ENCODE results near the gene POLE.

The POLE gene

DNA sequence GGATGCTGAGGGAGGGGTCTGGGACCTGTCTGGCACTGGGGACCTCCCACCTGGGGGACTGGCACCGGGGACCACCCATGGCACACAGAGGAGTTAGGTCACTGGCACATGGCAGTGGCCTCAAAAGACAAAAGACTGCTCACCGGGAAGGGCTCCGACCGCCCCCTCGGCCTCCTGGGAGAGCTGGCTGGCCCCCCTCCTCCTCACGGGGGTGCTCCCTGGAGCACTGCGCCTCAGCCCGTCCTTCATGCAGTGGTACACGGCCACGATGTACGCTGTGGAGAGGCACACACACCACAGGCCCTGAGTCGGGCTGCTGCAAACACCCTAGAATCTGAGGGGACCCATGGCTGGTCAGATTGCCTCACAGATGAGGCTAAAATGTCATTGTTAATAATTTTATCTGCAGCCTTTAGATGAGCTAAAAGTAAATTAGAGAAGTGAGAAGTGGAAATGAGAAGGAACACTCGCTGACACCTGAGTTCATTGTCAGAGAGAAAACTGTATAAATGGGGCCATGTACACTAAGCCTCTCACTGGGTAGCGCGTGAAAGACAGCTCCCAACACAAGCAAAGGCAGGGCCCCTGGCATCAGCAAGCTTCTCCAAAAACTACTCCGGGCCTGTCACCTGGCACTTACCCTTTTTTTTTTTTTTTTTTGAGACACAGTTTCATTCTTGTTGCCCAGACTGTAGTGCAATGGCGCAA, 54.5 kb downstream of the POLE start:
- no peak for DNase-seq (ENCODE audit: low read depth in 2 of 2)

DNA sequence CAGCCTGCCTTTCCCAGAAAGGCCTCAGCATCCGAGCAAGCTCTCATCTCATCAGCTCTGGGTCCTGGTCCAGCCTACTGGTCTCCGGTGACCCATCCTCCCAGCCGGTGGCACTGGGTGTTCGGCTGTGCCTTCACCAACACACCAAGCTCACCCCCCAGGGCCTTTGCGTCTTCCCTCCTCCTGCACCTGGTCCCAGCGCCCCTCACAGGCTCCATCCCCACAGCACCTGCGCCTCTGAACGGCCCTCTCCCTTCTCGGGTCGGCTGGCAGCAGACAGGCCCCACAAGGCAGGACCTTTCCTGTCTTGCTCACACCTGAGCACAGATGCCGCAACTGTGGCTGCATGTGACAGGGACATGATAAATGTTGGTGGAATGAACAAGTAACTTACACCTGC, 55.5 kb downstream of the POLE start:
- DNase-seq (ENCODE audit: low read depth in 2 of 2): no peak

DNA sequence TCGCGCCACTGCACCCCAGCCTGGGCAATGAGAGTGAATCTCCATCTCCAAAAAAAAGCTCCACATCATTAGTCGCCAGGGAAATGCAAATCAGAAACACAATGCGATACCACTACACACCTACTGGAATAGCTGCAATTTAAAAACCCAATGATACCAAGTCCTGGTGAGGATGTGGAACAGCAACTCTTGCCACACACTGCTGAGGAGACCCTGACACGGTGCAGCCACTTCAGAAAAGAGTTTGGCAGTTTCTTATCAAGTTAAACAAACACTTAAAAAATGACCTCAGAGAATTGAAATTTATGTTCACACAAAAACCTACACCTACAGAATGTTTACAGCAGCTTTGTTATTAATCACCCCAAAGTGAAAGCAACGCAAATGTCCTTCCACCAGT, 56.5 kb downstream of the POLE start:
- no peak for DNase-seq (ENCODE audit: low read depth in 2 of 2)

DNA sequence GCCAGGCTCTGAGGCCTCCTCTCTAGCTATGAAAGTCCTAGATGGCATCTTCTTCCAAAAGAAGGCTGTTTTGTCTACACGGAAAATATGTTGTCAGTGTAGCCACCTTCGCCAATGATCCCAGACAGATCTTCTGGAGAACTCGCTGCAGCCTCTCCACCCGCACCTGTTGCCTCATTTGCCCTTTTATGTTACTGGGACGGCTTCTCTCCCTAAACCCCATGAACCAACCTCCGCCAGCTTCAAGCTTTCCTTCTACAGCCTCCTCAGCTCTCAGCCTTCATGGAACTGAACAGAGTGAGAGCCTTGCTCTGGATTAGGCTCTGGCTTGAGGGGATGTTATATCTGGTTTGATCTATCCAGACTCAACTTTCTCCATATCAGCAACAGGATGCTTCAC, 57.8 kb downstream of the POLE start:
- no peak for DNase-seq (ENCODE audit: low read depth in 2 of 2)

DNA sequence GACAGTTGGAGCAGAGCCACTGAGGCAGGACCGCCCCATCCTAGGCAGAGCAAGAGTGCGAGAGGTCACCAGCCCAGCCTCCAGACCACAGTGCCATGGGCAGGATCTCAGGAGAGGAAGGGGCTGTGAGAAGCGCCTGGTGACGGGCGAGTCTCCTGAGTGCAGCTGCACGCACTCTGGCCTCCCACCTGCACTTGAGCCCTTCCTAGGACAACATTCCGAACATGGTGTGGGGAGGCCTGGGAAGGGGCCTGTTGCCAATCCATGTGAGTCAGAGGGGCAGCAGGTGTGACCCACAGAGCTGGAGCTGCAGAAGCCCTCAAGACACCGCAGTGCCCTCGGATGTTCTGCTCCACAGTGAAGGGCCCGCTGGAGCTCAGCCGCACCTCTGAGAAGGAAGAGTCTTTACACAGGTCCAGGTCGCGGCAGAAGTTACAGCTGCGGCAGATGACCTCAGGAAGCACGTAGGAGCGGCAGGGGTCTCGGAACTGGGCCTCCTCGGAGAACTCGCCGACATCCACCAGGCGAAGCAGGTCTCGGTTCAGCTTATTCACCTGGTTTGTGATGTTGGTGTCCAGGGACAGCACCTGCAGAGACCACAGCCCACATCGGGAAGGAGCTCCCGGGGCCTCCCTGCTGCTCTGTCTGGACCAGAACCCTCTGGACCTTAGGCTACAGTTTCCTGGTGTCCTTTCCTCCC, 61.3 kb downstream of the POLE start:
- DNase-seq (ENCODE audit: low read depth in 2 of 2): no peak

DNA sequence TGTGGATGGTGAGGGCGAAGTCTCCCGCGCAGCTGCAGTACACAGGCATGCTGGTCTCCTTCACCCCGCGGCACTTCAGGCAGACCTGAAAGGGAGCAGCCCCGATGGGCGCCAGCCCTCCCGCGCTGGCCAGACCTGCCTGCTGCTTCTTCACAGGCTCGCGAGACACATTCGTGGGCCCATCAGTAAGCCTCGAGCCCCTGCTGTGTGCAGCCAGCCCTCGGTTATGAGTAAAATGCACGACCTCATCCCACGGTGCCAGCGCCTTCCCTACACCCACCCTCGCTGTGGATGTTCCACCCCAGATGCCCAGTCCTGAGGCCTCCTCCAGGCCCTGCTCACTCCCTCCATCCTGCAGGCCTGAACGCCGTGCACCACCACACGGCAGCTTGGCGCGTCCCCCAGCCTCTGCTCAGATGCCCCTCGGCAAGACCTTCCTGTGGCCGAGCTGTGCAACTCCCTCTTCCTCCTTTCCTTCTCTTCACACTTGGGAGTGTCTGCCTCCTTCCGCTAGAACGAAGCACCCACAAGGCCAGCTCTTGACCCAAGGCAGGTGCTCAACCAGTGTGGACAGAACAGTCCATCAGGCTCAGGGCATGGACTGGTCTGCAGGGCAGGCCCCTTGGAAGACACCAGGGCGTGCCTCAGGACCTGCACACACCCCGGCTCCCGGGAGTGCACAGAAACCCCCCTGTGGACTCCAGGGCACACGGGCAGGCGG, 62.1 kb downstream of the POLE start:
- no peak for DNase-seq (ENCODE audit: low read depth in 2 of 2)

DNA sequence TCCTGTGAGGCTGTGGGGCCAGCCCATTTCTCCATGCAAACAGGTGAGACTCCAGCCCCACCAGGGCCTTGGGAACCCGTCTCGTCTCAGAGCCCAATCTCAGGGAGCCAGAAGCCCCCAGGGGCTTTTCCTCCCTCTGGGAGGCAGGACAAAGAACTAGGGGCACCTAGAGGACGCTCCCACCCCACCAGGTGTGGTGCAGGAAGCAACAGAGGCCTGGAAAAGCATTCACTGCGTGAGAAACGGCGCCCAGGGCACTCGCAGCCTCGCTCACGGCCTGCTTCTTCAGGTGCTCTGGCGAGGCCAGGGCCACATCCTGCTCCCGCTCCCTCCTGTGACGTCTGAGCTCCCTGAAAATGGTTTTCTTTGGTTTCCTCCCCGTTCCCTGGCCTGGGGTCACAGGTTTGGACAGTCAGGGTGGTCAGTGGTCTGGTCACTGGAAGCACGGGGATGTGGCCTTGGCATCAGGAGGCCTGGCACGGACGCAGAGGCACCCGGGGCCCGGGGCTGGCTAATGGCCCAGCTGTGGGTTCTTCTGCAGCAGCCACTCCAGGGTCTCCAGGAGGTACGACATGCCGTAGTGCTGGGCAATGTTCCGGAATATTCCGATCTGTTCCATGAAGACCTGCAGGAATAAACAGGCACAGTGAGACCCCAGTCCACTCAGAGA, 62.8 kb downstream of the POLE start:
- DNase-seq (ENCODE audit: low read depth in 2 of 2): no peak

DNA sequence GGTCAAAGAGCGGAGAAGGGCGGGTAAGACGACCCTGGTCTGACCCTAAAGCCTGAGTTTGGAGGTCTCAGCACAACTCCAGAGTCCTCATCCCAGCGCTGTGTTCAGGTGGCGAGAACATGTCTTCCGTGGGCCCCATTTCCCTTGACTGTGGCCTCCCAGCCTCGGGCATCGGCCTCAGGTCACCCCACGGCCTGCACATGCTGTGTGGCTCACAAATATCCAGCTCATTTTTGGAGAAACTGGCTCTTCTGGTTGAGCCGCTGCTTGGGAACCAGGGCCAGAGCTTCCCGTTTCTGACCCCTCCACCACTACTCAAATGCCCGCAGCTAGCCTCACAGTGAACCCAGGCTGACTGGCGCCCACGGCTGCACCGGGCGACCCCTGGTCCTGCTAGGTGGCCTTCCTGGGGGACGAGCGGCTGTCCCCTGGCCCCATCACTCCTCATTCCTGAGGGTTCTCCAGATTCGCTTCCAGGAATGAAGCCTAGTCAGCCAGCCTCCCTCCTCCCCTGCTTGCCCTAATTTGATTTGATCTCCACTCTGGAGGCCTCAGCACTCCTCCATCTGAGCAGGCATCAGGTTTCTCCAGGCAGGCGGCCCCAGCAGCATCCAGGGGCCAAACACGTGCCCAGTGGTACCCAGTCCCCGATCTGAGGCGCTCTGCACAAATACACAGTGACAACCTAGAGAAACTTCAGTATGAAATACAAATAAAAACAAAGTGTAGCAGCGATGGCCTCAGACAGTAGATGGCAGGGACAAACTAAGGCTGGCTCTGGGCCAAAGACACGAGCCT, 63.9 kb downstream of the POLE start:
- no peak for DNase-seq (ENCODE audit: low read depth in 2 of 2)

DNA sequence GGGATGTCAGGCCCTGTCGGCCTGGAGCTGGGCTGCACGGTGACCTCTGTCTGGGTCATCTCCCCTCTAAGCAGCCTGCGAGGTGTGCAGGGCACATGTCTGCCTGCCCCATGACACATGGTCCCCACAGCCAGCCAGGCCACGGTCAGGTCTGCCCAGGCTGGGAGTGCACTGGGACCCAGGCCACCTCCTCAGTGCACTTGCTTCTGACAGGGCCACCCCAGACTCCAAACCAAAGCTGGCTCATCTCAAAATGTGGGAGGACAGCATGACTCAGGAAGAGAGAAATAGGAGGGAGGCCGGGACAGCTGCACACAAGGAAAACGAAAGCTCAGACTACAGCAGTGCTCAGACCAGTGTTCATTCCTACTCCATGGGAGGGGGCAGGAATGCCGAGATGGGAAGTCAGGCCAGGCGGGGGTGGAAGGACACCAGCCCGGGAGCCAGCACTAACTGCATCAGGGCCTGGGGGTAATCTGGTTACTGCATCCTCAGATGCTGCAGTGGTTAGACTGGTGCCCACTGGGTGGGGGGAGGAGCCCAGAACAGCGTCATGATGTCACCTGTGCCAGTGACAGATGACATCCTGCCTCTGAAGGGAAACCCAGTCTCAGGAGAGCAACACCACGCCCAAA, 64.6 kb downstream of the POLE start:
- DNase-seq (ENCODE audit: low read depth in 2 of 2): no peak

DNA sequence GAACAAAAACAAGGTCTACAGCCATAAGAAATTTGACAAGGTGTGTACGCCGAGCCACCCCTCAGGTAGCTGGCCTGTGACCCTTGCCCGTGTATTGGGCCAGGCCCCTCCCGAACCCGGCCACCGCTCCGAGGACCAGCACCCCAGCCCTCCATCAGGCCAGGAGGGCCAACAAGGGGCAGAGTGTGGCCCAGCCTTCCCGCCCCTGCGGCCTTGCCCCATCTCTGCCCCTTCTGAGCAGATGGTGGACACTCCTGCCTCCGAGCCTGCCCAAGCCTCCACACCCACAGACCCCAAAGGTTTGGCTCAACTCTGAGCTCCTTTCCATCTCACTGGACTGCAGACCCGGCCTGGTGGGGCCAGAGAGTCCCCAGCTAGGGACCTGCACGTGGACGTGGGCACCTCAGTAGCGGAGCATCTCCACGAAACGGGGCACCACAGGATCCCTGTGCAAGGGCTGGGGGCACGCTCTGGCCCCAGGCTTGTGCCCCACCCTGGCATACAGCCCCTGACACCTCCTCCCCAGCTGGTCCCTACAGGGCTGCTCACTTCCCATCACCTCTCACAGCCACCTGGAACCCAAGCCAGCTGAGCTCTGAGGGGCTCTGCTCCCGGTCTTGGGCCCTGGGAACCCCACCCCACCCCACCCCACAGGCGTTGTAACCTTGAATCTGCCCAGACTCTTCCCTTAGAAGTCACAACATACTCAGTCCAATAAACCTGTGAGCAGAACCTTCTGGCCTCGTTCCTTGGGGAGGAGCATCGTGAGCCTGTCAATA, 65.3 kb downstream of the POLE start:
- no peak for DNase-seq (ENCODE audit: low read depth in 2 of 2)

DNA sequence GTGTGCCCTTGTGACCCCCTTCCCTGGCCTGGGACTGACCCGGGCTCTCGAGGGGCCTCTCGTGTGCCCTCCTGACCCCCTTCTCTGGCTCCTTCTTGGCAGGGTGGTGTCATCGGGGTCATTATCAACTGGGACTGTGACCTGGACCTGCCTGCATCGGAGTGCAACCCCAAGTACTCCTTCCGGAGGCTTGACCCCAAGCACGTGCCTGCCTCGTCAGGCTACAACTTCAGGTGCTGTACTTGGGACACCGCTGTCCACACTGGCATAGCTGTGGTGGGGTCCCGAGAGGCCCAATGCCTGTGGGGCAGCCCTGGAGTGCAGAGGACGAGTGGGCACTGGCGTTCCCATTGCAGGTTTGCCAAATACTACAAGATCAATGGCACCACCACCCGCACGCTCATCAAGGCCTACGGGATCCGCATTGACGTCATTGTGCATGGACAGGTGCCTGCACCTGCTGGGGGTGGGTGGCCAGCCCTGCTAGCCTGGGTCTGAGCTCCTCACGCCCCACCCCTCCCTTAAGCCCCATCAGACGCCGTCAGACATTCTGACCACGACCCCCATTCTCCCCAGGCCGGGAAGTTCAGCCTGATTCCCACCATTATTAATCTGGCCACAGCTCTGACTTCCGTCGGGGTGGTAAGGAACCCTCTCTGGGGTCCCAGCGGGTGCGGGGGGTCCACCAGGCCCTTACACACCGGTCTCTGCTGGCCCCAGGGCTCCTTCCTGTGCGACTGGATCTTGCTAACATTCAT, 66.1 kb downstream of the POLE start:
- DNase-seq (ENCODE audit: low read depth in 2 of 2): no peak

DNA sequence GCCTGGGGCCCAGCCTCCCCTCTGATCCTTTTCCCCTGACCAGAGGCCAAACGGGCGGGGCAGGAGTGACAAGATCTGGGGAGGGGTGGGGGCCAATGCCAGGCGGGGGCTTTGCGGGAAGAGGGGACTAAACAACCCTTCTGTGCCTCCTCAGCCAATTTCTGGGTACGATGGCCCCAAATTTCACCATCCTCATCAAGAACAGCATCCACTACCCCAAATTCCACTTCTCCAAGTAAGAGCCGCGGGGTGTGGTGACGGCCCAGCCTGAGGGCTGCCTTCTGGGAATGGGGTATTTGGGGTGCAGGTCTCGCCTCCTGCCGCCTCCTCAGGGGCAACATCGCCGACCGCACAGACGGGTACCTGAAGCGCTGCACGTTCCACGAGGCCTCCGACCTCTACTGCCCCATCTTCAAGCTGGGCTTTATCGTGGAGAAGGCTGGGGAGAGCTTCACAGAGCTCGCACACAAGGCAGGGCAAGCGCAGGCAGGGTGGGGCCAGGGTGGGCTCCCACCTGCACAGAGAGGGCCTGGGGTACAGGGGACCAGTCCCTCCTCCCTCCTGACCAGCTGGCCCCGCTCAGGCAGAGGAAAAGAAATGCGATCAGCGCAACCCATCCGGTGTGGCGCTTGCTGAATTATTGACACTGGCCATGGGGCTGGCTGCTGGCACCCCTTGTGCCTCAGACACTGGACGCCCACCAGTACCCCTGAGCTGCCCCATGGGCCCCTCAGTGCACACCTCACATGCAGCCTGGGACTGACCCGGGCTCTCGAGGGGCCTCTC, 66.8 kb downstream of the POLE start:
- no peak for DNase-seq (ENCODE audit: low read depth in 2 of 2)

DNA sequence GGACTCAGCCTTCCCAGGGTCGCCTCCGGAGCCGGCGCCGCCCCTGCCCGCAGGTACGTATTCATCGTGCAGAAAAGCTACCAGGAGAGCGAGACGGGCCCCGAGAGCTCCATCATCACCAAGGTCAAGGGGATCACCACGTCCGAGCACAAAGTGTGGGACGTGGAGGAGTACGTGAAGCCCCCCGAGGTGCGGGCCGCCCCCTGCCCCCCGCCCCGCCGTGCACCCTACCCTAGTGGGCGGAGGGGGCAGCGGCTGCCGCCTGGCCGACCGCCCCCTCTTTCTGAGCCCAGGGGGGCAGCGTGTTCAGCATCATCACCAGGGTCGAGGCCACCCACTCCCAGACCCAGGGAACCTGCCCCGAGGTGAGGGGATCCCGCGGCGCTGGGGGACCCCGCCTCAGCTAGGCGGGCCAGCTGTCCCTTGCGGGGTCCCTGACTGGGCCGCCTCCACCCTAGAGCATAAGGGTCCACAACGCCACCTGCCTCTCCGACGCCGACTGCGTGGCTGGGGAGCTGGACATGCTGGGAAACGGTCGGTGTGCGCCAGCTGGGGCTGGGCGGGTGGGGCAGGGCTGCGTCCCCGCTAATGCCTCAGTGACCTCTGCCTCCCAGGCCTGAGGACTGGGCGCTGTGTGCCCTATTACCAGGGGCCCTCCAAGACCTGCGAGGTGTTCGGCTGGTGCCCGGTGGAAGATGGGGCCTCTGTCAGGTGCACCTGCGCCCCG, 67.6 kb downstream of the POLE start:
- DNase-seq (ENCODE audit: low read depth in 2 of 2): no peak

DNA sequence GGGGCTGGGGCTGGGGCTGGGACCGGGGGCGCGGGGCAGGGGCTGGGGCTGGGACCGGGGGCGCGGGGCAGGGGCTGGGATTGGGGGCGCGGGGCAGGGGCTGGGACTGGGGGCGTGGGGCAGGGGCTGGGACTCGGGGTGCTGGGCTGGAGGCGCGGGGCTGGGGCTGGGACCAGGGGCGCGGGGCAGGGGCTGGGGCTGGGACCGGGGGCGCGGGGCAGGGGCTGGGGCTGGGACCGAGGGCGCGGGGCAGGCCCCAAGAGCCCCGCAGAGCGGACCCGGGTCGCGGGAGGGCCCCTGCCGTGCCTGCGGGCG, 68.1 kb downstream of the POLE start:
- no peak for DNase-seq (ENCODE audit: low read depth in 2 of 2)

DNA sequence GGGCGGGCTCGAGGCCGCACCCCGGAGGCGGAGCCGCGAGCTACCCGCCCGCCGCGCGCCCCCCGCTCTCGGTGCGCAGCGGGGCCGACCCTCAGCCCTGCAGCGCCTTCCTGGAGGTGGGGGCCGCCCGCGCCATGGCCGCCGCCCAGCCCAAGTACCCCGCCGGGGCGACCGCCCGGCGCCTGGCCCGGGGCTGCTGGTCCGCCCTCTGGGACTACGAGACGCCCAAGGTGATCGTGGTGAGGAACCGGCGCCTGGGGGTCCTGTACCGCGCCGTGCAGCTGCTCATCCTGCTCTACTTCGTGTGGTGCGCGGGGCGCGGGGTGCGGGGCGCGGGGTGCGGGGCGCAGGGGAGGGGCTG, 68.5 kb downstream of the POLE start, which contains the start of gene P2RX2:
Gene P2RX2, plus strand, starts transcription at position 94 of the 361 bp plus-strand sequence. Its CDS starts 41 bp downstream, at position 135.
- no peak for DNase-seq (ENCODE audit: low read depth in 2 of 2)

DNA sequence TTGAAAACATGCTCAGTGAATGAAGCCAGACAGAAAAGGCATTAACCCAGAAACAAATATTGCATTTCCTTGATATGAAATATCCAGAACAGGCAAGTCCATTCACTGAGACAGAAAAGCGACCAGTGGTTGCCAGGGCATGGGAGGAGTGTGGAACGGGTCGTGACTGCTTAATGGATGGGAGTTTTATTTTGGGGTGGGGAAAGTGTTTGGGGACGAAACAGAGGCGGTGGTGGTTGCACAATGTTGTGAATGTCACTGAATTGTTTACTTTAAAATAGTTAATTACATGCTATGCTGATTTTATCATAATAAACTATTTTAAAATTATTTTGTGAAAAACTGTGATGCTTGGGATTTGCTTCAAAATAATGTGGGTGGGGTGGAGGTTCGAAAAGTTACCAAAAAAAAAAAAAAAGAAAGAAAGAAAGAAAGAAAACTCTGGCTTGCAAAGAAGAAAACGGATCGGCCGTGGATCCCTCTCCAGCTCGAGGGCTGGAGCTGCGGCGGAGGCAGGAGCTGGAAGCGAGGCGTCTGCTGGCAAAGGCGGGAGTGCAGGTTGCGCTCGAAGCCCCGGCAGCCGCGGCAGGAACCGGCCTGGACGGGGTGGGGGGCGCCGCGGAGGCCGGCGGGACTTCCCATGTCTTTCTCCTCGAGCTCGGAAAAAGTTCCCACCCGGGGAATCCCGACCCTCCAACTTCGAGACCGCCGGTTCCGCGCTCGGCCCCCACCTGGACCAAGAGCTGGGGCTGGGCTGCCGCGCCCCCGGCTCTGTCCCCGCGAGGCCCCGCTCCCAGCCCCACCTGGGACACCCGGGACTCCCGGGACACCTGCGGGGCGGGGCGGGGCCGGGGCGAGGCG, 69.1 kb downstream of the POLE start:
- no peak for DNase-seq (ENCODE audit: low read depth in 2 of 2)

DNA sequence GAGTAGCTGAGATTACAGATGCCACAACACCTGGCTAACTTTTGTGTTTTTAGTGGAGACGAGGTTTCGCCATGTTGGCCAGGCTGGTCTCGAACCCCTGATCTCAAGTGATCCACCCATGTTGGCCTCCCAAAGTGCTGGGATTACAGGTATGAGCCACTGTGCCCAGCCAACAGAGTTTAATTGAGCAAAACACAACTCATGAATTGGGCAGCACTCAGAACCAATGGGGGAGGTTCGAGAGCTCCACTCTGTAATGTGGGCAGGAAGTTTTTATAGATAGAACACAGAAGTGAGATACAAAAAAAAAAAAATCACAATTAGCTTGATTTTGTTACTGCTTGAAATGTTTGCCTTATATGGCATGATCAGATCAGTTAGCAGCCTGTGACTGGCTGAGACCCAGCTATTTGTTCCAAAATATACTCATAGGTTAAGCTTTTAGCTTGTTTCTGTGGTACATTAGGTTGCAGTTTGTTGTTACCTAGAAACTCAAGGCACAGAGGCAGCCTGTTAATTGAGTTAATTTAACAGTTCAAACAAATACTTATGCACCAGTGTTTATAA, 69.9 kb downstream of the POLE start:
- no peak for DNase-seq (ENCODE audit: low read depth in 2 of 2)

Data from stimulated activated CD4-positive, alpha-beta T cell treated with anti-CD3 and anti-CD28 coated beads, Interleukin-15, amount 100 ng/mL, for 48 hours (primary cell).